ENCODE data around the gene SPATA31D4.
"Not testable (repeated sequence)": the region's sequence is repeated elsewhere in the genome, so short reads cannot be mapped to it uniquely, and the experiment has no call there.

Gene SPATA31D4

DNA sequence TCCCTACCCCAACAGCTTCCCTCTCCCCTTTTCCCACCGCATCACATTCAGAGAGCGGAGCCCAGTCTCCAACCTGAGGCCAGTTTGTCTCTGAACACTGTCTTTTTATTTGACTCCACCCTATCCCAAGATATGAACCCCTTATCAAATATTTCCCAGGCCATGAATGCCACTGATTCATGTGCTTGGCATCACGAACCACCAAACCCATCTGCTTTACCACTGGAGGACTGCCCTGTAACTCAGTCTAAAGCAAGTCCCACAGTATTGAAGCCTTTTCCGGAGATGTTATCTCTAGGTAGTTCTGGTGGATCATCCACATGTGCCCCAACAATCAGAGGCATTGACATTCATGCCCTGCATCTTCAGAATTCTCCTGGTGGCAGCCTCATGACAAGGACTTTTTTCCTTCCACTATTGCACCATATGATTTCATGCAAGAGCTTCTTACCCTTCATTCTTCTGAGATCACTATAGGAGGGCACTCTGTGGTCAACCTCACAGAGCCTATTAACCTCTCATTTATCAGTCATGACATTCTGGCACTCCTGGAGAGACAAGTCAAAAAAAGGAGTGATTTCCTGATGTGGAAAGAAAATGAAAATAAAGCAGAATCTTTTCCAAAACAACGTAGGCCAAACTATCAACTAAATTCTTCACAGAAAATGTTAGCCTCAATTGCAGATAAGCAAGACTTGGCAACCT, 12.3 kb upstream of the SPATA31D4 start:
- H3K4me3 Mint-ChIP-seq: no peak overlapping the region

DNA sequence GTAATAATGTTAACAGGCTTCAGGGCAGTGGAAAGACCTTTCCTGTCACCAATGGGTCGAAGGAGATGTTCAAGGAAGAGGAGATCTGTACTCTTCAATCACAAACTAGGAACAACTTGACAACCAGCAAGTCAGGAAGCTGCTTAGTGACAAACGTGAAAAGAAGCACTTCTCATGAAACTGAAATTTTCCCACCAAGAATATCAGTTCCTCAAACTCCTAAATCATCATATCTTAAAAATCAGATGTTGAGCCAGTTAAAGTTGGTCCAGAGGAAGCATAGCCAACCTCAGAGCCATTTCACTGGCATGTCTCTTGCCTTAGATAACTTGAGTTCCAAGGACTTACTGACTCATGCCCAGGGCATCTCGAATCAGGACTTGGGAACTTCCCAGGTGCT, 9.7 kb upstream of the SPATA31D4 start:
- H3K4me3 Mint-ChIP-seq, H3K4me1 Mint-ChIP-seq, H3K27ac Mint-ChIP-seq, DNase-seq: not testable (repeated sequence)
- ATAC-seq (replicated peaks): peak; percentile 57 to 67
- Mint-ChIP-seq H3K36me3 (peaks cover 0 to 13% of the 10 kb centered on the region in 2 donors), H3K9me3 (peaks cover 8 to 11% of the 10 kb centered on the region in 2 donors), H3K27me3 (peaks cover 15 to 20% of the 10 kb centered on the region in 2 donors)

More for the DNA sequence above, 12.3 kb upstream of the SPATA31D4 start:
- DNase-seq (no peak), ATAC-seq (replicated peaks) (no peak)
- Mint-ChIP-seq H3K4me1 (peaks cover 4 to 9% of the 10 kb centered on the region in 2 donors), H3K9me3 (peaks cover 9 to 11% of the 10 kb centered on the region in 2 donors), H3K27me3 (peaks cover 15 to 20% of the 10 kb centered on the region in 2 donors), H3K36me3 (peaks cover 0 to 13% of the 10 kb centered on the region in 2 donors), H3K27ac (no peak overlapping the region)

DNA sequence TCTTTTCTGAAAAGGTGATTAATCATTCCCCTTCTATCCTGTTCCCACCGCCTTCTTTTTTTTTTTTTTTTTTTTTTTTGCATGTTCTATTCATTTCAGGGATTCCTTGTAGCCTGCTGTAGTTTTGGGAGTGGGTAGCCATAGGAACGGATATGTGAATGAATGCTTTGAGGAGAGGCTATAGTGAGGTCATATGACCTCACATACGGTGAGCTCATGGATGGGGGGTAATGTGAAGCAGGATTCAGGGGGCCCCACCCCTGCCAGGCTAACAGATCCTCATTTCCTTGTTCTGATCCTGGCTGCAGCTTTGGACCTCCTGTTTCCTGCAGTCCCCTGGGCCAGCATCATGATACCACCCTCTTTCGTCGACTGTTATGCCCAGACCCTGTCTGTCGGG, 1.9 kb downstream of the SPATA31D4 start:
- DNase-seq; H3K9me3 Mint-ChIP-seq; H3K27me3 Mint-ChIP-seq; ATAC-seq (replicated peaks); H3K4me3 Mint-ChIP-seq; H3K36me3 Mint-ChIP-seq; H3K27ac Mint-ChIP-seq; H3K4me1 Mint-ChIP-seq: not testable (repeated sequence)

DNA sequence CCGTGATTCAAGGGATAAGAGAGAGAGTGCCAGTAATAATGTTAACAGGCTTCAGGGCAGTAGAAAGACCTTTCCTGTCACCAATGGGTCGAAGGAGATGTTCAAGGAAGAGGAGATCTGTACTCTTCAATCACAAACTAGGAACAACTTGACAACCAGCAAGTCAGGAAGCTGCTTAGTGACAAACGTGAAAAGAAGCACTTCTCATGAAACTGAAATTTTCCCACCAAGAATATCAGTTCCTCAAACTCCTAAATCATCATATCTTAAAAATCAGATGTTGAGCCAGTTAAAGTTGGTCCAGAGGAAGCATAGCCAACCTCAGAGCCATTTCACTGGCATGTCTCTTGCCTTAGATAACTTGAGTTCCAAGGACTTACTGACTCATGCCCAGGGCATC, 5.3 kb downstream of the SPATA31D4 start:
- not testable (repeated sequence) for DNase-seq, H3K9me3 Mint-ChIP-seq, H3K27ac Mint-ChIP-seq, H3K36me3 Mint-ChIP-seq, H3K27me3 Mint-ChIP-seq, H3K4me1 Mint-ChIP-seq, H3K4me3 Mint-ChIP-seq
- peak; percentile 60 to 67 for ATAC-seq (replicated peaks)

DNA sequence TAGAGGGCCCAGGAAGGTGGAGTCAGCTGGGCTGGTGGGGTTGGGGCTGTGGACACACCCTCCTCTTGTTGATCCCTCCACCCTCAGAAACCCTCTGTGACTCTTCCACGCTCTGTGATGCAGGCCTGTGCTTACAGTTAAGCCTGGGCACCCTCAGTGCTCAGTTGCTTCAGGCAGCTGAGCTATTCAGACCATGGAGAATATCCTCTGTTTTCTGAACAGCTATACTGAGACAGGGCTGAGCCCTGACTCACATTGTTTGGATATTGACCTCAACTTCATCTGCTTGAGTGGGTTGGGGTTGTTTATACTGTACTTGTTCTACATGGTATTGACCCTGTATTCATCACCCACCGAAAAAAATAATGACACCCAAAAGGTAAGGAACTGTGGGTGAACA, 15.2 kb downstream of the SPATA31D4 start, which contains the start of gene SPATA31D3:
SPATA31D3 (plus strand) TSS at position 108 of the 400 bp plus-strand sequence; CDS start at position 194, 86 bp downstream.
- not testable (repeated sequence) for DNase-seq; H3K9me3 Mint-ChIP-seq; H3K27ac Mint-ChIP-seq; H3K36me3 Mint-ChIP-seq; H3K4me3 Mint-ChIP-seq; H3K27me3 Mint-ChIP-seq; ATAC-seq (replicated peaks); H3K4me1 Mint-ChIP-seq

DNA sequence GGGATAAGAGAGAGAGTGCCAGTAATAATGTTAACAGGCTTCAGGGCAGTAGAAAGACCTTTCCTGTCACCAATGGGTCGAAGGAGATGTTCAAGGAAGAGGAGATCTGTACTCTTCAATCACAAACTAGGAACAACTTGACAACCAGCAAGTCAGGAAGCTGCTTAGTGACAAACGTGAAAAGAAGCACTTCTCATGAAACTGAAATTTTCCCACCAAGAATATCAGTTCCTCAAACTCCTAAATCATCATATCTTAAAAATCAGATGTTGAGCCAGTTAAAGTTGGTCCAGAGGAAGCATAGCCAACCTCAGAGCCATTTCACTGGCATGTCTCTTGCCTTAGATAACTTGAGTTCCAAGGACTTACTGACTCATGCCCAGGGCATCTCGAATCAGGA, 20.4 kb downstream of the SPATA31D4 start:
- not testable (repeated sequence) for DNase-seq, H3K4me1 Mint-ChIP-seq, H3K27ac Mint-ChIP-seq, H3K27me3 Mint-ChIP-seq, H3K9me3 Mint-ChIP-seq, H3K4me3 Mint-ChIP-seq, H3K36me3 Mint-ChIP-seq
- ATAC-seq (replicated peaks): peak; percentile 66 to 68

DNA sequence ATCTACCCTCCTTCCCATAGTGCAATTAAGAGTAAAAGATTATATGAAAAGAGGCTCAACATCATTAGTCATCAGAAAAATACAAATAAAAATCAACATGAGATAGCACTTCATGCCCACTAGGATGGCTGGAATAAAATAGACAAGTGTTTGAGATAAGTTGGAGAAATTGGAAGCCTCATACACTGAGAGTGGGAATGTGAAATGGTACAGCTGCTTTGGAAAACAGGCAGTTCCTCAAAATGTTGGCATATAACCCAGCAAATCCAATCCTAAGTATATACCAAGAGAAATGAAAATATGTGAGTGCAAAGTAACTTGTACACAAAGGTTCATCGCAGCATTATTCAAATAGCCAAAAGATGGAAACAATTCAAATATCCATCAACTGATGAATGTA, 24.9 kb downstream of the SPATA31D4 start:
- DNase-seq: no peak
- Mint-ChIP-seq H3K4me1 (peaks cover 0 to 5% of the 10 kb centered on the region in 2 donors), H3K27ac (no peak overlapping the region), H3K9me3 (peaks cover 17 to 19% of the 10 kb centered on the region in 2 donors), H3K4me3 (no peak overlapping the region), H3K27me3 (peaks cover 0 to 6% of the 10 kb centered on the region in 2 donors), H3K36me3 (peaks cover 13 to 17% of the 10 kb centered on the region in 2 donors)
- ATAC-seq (replicated peaks): no peak

DNA sequence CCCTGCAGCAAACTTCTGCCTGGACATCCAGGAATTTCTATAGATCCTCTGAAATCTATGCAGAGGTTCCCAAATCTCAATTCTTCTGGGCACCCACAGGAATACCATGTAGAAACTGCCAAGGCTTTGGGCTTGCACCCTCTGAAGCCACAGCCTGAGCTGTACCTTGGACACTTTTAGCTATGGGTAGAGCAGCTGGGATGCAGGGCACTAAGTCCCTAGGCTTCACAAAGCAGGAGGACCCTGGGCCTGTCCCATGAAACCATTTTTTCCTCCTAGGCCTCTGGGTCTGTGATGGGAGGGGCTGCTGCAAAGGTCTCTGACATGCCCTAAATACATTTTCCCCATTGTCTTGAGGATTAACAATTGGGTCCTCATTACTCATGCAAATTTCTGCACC, 27.4 kb downstream of the SPATA31D4 start:
- no peak overlapping the region for H3K4me3 Mint-ChIP-seq
- ATAC-seq (replicated peaks) (no peak), DNase-seq (no peak)
- H3K27ac Mint-ChIP-seq: no peak overlapping the region
- H3K27me3 Mint-ChIP-seq: no peaks in the 10 kb centered on the region
- H3K9me3 Mint-ChIP-seq: peaks cover 17 to 19% of the 10 kb centered on the region in 2 donors
- no peaks in the 10 kb centered on the region for H3K4me1 Mint-ChIP-seq
- H3K36me3 Mint-ChIP-seq: peaks cover 13 to 17% of the 10 kb centered on the region in 2 donors

DNA sequence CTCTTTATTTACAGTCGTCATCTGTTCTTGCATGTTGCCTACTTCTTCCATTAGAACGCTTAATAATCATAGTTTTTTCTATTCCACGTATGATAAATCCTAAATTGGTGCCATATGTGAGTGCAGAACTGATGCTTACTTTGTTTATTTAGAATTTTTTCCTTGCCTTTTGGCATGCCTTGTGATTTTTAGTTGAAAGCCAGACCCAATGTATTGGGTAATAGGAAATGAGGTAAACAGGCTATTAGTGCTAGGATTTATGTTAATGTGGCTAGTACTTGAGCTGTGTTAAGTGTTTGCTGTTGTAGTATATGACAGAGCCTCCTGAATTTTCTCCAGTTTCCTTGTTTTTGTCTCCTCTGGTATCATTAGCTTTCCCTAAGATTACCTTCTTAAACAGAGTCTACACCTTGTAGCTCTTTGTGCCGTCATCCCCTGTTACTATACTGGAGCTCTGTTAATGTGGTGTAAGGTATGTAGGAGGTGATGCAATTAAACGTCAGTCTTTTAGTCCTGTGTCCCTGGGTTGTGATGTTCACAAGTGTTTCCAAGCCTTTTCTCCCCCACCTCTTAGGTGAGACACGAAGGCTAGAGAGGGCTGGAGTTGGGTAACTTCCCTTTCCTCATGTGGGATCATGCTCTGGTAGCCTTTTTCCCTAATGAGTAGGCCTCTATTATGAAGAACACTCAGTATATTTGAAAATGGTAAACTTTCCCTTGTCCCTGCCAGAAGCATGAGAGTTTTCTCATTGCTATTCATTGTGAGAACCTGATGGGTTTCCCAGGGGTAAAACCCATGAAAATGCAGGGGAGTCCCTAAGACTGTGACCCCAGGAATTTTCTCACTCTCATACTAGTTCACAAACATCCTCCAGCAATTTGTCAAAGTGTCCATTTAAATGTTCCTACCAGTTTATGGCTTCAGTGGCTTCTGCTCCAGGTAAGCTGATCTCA, 36.3 kb downstream of the SPATA31D4 start:
- H3K9me3 Mint-ChIP-seq: peaks cover 0 to 2% of the 10 kb centered on the region in 2 donors
- peaks cover 0 to 5% of the 10 kb centered on the region in 2 donors for H3K36me3 Mint-ChIP-seq
- H3K27me3 Mint-ChIP-seq: peaks cover 5 to 8% of the 10 kb centered on the region in 2 donors
- H3K4me3 Mint-ChIP-seq: no peak overlapping the region
- no peak overlapping the region for H3K27ac Mint-ChIP-seq
- peaks cover 8 to 10% of the 10 kb centered on the region in 2 donors for H3K4me1 Mint-ChIP-seq
- ATAC-seq (replicated peaks) (peak; percentile 29 to 69), DNase-seq (no peak)

DNA sequence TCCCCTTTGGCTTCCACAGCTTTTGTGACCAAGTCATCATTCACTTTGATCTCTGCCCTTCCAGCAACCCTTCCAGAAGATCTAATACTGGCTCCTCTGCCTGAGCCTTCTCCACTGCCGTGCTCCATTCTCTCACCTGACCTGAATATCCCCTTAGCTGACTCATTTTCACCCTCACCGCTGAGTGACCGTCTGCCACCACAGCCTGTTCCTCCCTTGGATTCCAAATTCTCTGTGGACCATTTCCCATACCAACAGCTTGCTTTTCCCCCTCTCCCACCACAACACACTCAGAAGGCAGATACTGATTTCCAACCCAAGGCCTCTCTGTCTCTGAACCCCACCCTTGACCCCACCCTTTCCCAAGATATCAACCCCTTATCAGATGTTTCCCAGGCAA, 39.8 kb downstream of the SPATA31D4 start:
- no peak for DNase-seq
- Mint-ChIP-seq H3K27ac (no peak overlapping the region), H3K4me3 (no peak overlapping the region), H3K9me3 (peaks cover 0 to 4% of the 10 kb centered on the region in 2 donors), H3K4me1 (peaks cover 14 to 21% of the 10 kb centered on the region in 2 donors), H3K36me3 (peaks cover 0 to 5% of the 10 kb centered on the region in 2 donors), H3K27me3 (peaks cover 8 to 22% of the 10 kb centered on the region in 2 donors)
- no peak for ATAC-seq (replicated peaks)

DNA sequence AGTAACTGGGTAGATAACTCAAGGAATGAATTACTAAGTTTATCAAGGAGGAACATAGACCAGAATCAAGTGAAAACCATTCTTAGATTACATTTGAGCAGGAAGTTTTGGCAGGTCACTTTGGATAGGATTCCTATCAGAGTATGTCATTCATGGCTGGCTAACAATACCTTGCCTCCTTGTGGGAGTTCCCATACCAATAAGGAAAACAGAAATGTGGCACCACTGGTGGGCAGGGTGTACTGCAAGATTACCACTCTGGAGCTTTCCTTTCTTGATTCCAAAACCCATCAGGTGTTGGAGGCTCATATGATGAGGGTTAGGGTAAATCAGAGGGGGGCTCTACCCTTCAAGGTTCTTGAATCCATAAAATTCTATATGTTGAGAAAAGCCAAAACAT, 41.7 kb downstream of the SPATA31D4 start:
- ATAC-seq (replicated peaks): no peak
- DNase-seq: no peak
- Mint-ChIP-seq H3K9me3 (peaks cover 0 to 9% of the 10 kb centered on the region in 2 donors), H3K4me3 (no peak overlapping the region), H3K27me3 (peaks cover 8 to 22% of the 10 kb centered on the region in 2 donors), H3K4me1 (peaks cover 8 to 14% of the 10 kb centered on the region in 2 donors), H3K36me3 (peaks cover 0 to 5% of the 10 kb centered on the region in 2 donors), H3K27ac (no peak overlapping the region)

DNA sequence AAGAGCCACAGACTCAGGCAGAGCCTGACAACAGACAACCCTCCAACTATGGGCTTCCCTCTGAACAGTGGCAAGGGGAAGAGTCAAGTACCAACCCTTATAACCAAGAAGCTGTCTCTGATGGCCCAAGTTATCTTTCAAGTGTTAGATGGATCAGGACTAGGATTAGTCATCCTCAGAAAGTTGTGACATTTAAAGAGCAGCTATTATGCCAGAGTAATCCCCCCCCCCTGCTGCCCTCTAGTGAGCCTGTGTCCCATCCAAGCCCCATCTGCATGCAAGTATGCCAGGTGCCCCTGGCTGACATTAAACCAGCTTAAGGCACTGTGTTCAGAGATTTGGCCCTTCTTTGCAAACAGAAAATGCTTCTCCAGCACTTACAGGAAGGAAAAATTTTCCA, 43.5 kb downstream of the SPATA31D4 start:
- Mint-ChIP-seq H3K27me3 (peaks cover 8 to 22% of the 10 kb centered on the region in 2 donors), H3K36me3 (peaks cover 1 to 5% of the 10 kb centered on the region in 2 donors), H3K4me3 (no peak overlapping the region), H3K9me3 (peaks cover 0 to 10% of the 10 kb centered on the region in 2 donors), H3K27ac (no peak overlapping the region), H3K4me1 (peaks cover 6 to 11% of the 10 kb centered on the region in 2 donors)
- ATAC-seq (replicated peaks): peak; percentile 68 to 80
- no peak for DNase-seq

DNA sequence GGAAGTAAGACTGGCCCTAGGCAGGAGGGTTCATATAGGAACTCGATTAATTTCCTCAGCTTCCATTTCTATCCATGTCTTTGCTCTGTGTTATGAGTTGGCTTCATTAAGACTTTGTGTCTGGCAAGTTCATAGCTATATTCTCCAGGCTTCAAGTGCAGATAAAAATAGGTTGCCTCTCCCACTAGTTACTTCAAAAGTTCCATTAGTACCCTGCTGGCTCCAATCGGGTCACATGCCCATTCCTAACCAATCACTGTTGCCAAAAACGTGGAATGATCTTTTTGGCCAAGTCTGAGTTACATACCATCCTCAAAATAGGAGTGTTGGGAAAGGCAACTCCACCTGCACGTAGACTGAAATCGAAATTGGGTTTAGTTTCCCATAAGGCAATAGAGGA, 46.5 kb downstream of the SPATA31D4 start:
- peaks cover 12 to 20% of the 10 kb centered on the region in 2 donors for H3K4me1 Mint-ChIP-seq
- H3K27me3 Mint-ChIP-seq: peaks cover 3 to 14% of the 10 kb centered on the region in 2 donors
- ATAC-seq (replicated peaks) (no peak), DNase-seq (no peak)
- H3K36me3 Mint-ChIP-seq: peaks cover 0 to 1% of the 10 kb centered on the region in 2 donors
- no peak overlapping the region for H3K4me3 Mint-ChIP-seq
- peaks cover 0 to 9% of the 10 kb centered on the region in 2 donors for H3K9me3 Mint-ChIP-seq
- H3K27ac Mint-ChIP-seq: no peak overlapping the region

DNA sequence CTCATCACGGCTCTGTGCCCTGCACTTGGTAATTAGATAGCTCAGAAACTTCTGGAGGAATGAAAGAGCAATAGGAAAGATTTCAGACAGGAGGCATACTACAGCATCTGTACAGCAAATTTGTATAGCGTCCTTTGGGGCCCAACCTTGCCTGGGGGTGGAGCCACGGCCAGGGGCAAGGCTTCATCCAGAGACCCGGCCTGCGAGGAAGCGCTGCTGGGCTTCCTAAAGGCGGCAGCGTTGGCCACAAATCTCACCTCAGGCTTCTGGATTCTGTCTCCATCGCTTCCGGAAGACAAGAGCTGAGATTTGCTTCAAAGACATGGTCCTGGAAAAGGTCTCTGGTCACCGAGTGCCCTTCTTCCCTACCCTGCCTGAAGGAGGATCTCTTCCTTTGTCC, 48.1 kb downstream of the SPATA31D4 start:
- peaks cover 0 to 7% of the 10 kb centered on the region in 2 donors for H3K9me3 Mint-ChIP-seq
- no peak overlapping the region for H3K4me3 Mint-ChIP-seq

More for the DNA sequence above, 48.1 kb downstream of the SPATA31D4 start:
- H3K4me1 Mint-ChIP-seq: peaks cover 16 to 18% of the 10 kb centered on the region in 2 donors
- no peak overlapping the region for H3K27ac Mint-ChIP-seq
- H3K36me3 Mint-ChIP-seq: peaks cover 0 to 1% of the 10 kb centered on the region in 2 donors
- no peak for ATAC-seq (replicated peaks)
- peaks cover 0 to 1% of the 10 kb centered on the region in 2 donors for H3K27me3 Mint-ChIP-seq
- no peak for DNase-seq
